CD4-positive, alpha-beta T cell treated with Interferon alpha-2 for 1 hour (primary cell): ENCODE data around the gene FGD3.
A peak's percentile ranks its signal among the peaks of the same experiment; 100 is the strongest.

Source experiments
- DNase-seq, 2 donors: peaks; one replicate each; pipeline ENCODE4 v3.0.0-alpha.2; 2020 to 2022

The FGD3 gene

GRCh38 chr9:92954886-92955285, 7.6 kb downstream of the FGD3 start:
- DNase-seq: no peak

GRCh38 chr9:92960561-92961290, 13.4 kb downstream of the FGD3 start:
- DNase-seq: no peak

GRCh38 chr9:92961627-92962302, 14.4 kb downstream of the FGD3 start:
- DNase-seq: peak; percentile 21 to 53

- no peak for DNase-seq
Observed at GRCh38 chr9:92962303-92962649, 15.0 kb downstream of the FGD3 start.

- DNase-seq: no peak
Observed at GRCh38 chr9:92962846-92963245, 15.5 kb downstream of the FGD3 start.

GRCh38 chr9:92963831-92964606, 16.7 kb downstream of the FGD3 start:
- DNase-seq: peak; percentile 74 to 82

GRCh38 chr9:92964607-92965060, 17.3 kb downstream of the FGD3 start:
- DNase-seq: no peak

GRCh38 chr9:92965061-92965758, 17.9 kb downstream of the FGD3 start:
- peak; percentile 31 to 49 for DNase-seq

- DNase-seq: no peak
Observed at GRCh38 chr9:92965759-92966517, 18.6 kb downstream of the FGD3 start.

GRCh38 chr9:92966518-92966800, 19.1 kb downstream of the FGD3 start:
- DNase-seq: no peak

GRCh38 chr9:92968081-92968480, 20.8 kb downstream of the FGD3 start:
- DNase-seq: no peak

- DNase-seq: no peak
Observed at GRCh38 chr9:92969516-92970466, 22.5 kb downstream of the FGD3 start.

- no peak for DNase-seq
Observed at GRCh38 chr9:92970467-92970923, 23.2 kb downstream of the FGD3 start.

- DNase-seq: no peak
Observed at GRCh38 chr9:92971121-92971520, 23.8 kb downstream of the FGD3 start.

GRCh38 chr9:92971776-92972175, 24.5 kb downstream of the FGD3 start:
- no peak for DNase-seq

- DNase-seq: no peak
Observed at GRCh38 chr9:92973700-92974099, 26.4 kb downstream of the FGD3 start.

- no peak for DNase-seq
Observed at GRCh38 chr9:92974161-92974661, 26.9 kb downstream of the FGD3 start.

GRCh38 chr9:92974761-92975755, 27.7 kb downstream of the FGD3 start:
- no peak for DNase-seq

- no peak for DNase-seq
Observed at GRCh38 chr9:92976431-92976830, 29.1 kb downstream of the FGD3 start.

- no peak for DNase-seq
Observed at GRCh38 chr9:92977279-92977678, 30.0 kb downstream of the FGD3 start.
